ENCODE results near the gene HYI. TPM values are rescaled to one million over a fixed set of nuclear protein-coding genes. Genes with fewer than 3 reads are reported as not detected.

Gene HYI
- total RNA-seq, 3 donors from 2014 or later (not counting 1 experiment from before 2014, with no cell fraction given) = 7.0 to 14.2 (median 8.6) TPM

GRCh38 chr1:43445606-43446387 lies 7.9 kb downstream of the HYI start:
- Mint-ChIP-seq H3K4me3 (no peak overlapping the region), H3K4me1 (peaks cover 0 to 5% of the 10 kb centered on the region in 2 donors), H3K27ac (peak overlapping the region in 1 of 2 donors; percentile 46), H3K9me3 (no peaks in the 10 kb centered on the region), H3K27me3 (ENCODE audit: low read depth in 2 of 2) (no peaks in the 10 kb centered on the region), H3K36me3 (peaks cover 8% of the 10 kb centered on the region)
- DNase-seq (no peak), ATAC-seq (no peak)
- Histone ChIP-seq H3K27ac (ENCODE audit: low read length) (no peak overlapping the region), H3K4me1 (ENCODE audit: control insufficient read depth, insufficient read depth, low read length) (no peaks in the 10 kb centered on the region), H3K4me3 (ENCODE audit: low read length) (no peak overlapping the region), H3K36me3 (ENCODE audit: control insufficient read depth, insufficient read depth, low read length) (peaks cover 78% of the 10 kb centered on the region), H3K27me3 (ENCODE audit: control insufficient read depth, insufficient read depth, low read length) (no peaks in the 10 kb centered on the region), H3K9me3 (ENCODE audit: control insufficient read depth, insufficient read depth, low read length) (no peaks in the 10 kb centered on the region)
- no peak for TF ChIP-seq CTCF (IDR thresholded peaks at IDR 0.05)
- WGBS (ENCODE audit: insufficient coverage) = 98% methylated on average over 7 of the region's 10 CpGs
- intact Hi-C loops (cut with micrococcal nuclease) = no loop called here

GRCh38 chr1:43444836-43445235 lies 8.9 kb downstream of the HYI start:
- Mint-ChIP-seq H3K4me1 (peaks cover 0 to 5% of the 10 kb centered on the region in 2 donors), H3K4me3 (no peak overlapping the region), H3K27me3 (ENCODE audit: low read depth in 2 of 2) (no peaks in the 10 kb centered on the region), H3K9me3 (no peaks in the 10 kb centered on the region), H3K36me3 (peaks cover 8% of the 10 kb centered on the region), H3K27ac (peak overlapping the region in 1 of 2 donors; percentile 46)
- 100% methylated on average over 1 of the region's 1 CpG for WGBS (ENCODE audit: insufficient coverage)
- intact Hi-C loops (cut with micrococcal nuclease) = no loop called here
- no peak for TF ChIP-seq CTCF (IDR thresholded peaks at IDR 0.05)
- Histone ChIP-seq H3K9me3 (ENCODE audit: control insufficient read depth, insufficient read depth, low read length) (no peaks in the 10 kb centered on the region), H3K27me3 (ENCODE audit: control insufficient read depth, insufficient read depth, low read length) (no peaks in the 10 kb centered on the region), H3K36me3 (ENCODE audit: control insufficient read depth, insufficient read depth, low read length) (peaks cover 83% of the 10 kb centered on the region), H3K4me1 (ENCODE audit: control insufficient read depth, insufficient read depth, low read length) (no peaks in the 10 kb centered on the region), H3K4me3 (ENCODE audit: low read length) (no peak overlapping the region), H3K27ac (ENCODE audit: low read length) (no peak overlapping the region)
- ATAC-seq (no peak), DNase-seq (no peak)

- WGBS (ENCODE audit: insufficient coverage) = 97% methylated on average over 13 of the region's 13 CpGs
- ATAC-seq (no peak), DNase-seq (no peak)
- no peaks in the 10 kb centered on the region for H3K9me3 Mint-ChIP-seq
- H3K27ac Mint-ChIP-seq = peak overlapping the region in 1 of 2 donors; percentile 46
- Histone ChIP-seq H3K27ac (ENCODE audit: low read length) (no peak overlapping the region), H3K36me3 (ENCODE audit: control insufficient read depth, insufficient read depth, low read length) (peaks cover 83% of the 10 kb centered on the region), H3K9me3 (ENCODE audit: control insufficient read depth, insufficient read depth, low read length) (no peaks in the 10 kb centered on the region), H3K4me1 (ENCODE audit: control insufficient read depth, insufficient read depth, low read length) (no peaks in the 10 kb centered on the region), H3K4me3 (ENCODE audit: low read length) (no peak overlapping the region), H3K27me3 (ENCODE audit: control insufficient read depth, insufficient read depth, low read length) (no peaks in the 10 kb centered on the region)
- intact Hi-C loops (cut with micrococcal nuclease) = no loop called here
- peaks cover 6% of the 10 kb centered on the region for H3K36me3 Mint-ChIP-seq
- H3K27me3 Mint-ChIP-seq (ENCODE audit: low read depth in 2 of 2) = no peaks in the 10 kb centered on the region
- no peak for TF ChIP-seq CTCF (IDR thresholded peaks at IDR 0.05)
- peaks cover 0 to 5% of the 10 kb centered on the region in 2 donors for H3K4me1 Mint-ChIP-seq
- no peak overlapping the region for H3K4me3 Mint-ChIP-seq
Measured at GRCh38 chr1:43444151-43444828, 9.4 kb downstream of the HYI start.

All from natural killer cell (primary cell).